ENCODE data around the gene NLRP6.

Gene NLRP6

GRCh38 chr11:291281-292210 is 13.3 kb downstream of the NLRP6 start:
- no peaks in the 10 kb centered on the region; the same call in 1 of the 2 replicates for H3K79me2 ChIP-seq (ENCODE audit: low read length)

GRCh38 chr11:292211-293121 is 14.3 kb downstream of the NLRP6 start:
- Histone ChIP-seq H3K79me2 (ENCODE audit: low read length) (no peaks in the 10 kb centered on the region; the same call in 1 of the 2 replicates), H4K20me1 (ENCODE audit: insufficient read depth, low read length) (no peaks in the 10 kb centered on the region), H3K9ac (ENCODE audit: low read length) (no peak overlapping the region), H3K4me1 (ENCODE audit: low read length) (peaks cover 12% of the 10 kb centered on the region), H3K27ac (ENCODE audit: low read length) (no peak overlapping the region), H2AFZ (ENCODE audit: low read depth, low read length) (no peak overlapping the region), H3K4me3 (ENCODE audit: low read length) (no peak overlapping the region), H3K36me3 (replicated peaks; ENCODE audit: low read depth, low read length) (peaks cover 10% of the 10 kb centered on the region), H3K27me3 (ENCODE audit: low read depth, low read length) (peaks cover 9% of the 10 kb centered on the region; the same call in 1 of the 2 replicates), H3K9me3 (ENCODE audit: insufficient read depth, low read length) (no peaks in the 10 kb centered on the region), H3K4me2 (ENCODE audit: low read length) (no peak overlapping the region)
- TF ChIP-seq EZH2phosphoT487 (IDR thresholded peaks at IDR 0.05; ENCODE audit: low read depth) (no peak), CTCF (IDR thresholded peaks at IDR 0.05; ENCODE audit: low read depth, low read length) (no peak)

More at GRCh38 chr11:291281-292210, 13.3 kb downstream of the NLRP6 start:
- H3K27me3 ChIP-seq (ENCODE audit: low read depth, low read length): peaks cover 9% of the 10 kb centered on the region; the same call in 1 of the 2 replicates
- no peaks in the 10 kb centered on the region for H3K9me3 ChIP-seq (ENCODE audit: insufficient read depth, low read length)
- H3K4me3 ChIP-seq (ENCODE audit: low read length): no peak overlapping the region
- no peak overlapping the region for H3K4me2 ChIP-seq (ENCODE audit: low read length)
- TF ChIP-seq CTCF (IDR thresholded peaks at IDR 0.05; ENCODE audit: low read depth, low read length) (no peak), EZH2phosphoT487 (IDR thresholded peaks at IDR 0.05; ENCODE audit: low read depth) (no peak)
- H3K4me1 ChIP-seq (ENCODE audit: low read length): peaks cover 12% of the 10 kb centered on the region
- peaks cover 10% of the 10 kb centered on the region for H3K36me3 ChIP-seq (replicated peaks; ENCODE audit: low read depth, low read length)
- H4K20me1 ChIP-seq (ENCODE audit: insufficient read depth, low read length): no peaks in the 10 kb centered on the region
- no peak overlapping the region for H3K9ac ChIP-seq (ENCODE audit: low read length)
- no peak overlapping the region for H2AFZ ChIP-seq (ENCODE audit: low read depth, low read length)
- no peak overlapping the region for H3K27ac ChIP-seq (ENCODE audit: low read length)

- Histone ChIP-seq H3K4me3 (ENCODE audit: low read length) (no peak overlapping the region), H4K20me1 (ENCODE audit: insufficient read depth, low read length) (no peaks in the 10 kb centered on the region), H3K4me1 (ENCODE audit: low read length) (peaks cover 6% of the 10 kb centered on the region; the same call in 1 of the 2 replicates), H3K4me2 (ENCODE audit: low read length) (no peak overlapping the region), H3K79me2 (ENCODE audit: low read length) (no peaks in the 10 kb centered on the region; the same call in 1 of the 2 replicates), H3K36me3 (replicated peaks; ENCODE audit: low read depth, low read length) (peaks cover 10% of the 10 kb centered on the region), H3K9me3 (ENCODE audit: insufficient read depth, low read length) (no peaks in the 10 kb centered on the region), H2AFZ (ENCODE audit: low read depth, low read length) (no peak overlapping the region), H3K9ac (ENCODE audit: low read length) (no peak overlapping the region), H3K27me3 (ENCODE audit: low read depth, low read length) (no peaks in the 10 kb centered on the region; the same call in 1 of the 2 replicates), H3K27ac (ENCODE audit: low read length) (no peak overlapping the region)
- TF ChIP-seq CTCF (IDR thresholded peaks at IDR 0.05; ENCODE audit: low read depth, low read length): no peak
- TF ChIP-seq EZH2phosphoT487 (IDR thresholded peaks at IDR 0.05; ENCODE audit: low read depth): no peak
Measured at GRCh38 chr11:293271-293851, 15.2 kb downstream of the NLRP6 start.

Measured in OCI-LY3 (cell line).